Right renal pelvis (tissue), 4 donors: Measurements from ENCODE around the gene C2CD2L. TPM values are rescaled to one million over a fixed set of nuclear protein-coding genes. Genes with fewer than 3 reads are reported as not detected.

Source experiments
- polyA plus RNA-seq, 4 donors: library from polyadenylated mRNA; unstranded; fragments of 120-200 nt; gene quantifications; one replicate each; pipeline ENCODE4 v1.2.1, GENCODE V29; 2013; ENCODE audit not compliant: insufficient read length in 4 of 4

Gene C2CD2L
- polyA plus RNA-seq, 4 donors: 10.6 to 14.0 (median 11.8) TPM

Other genes with a start within 250 kb of the C2CD2L start
- not detected for gene CXCR5, start 223.5 kb upstream of the C2CD2L start, polyA plus RNA-seq
- 10 to 100 TPM; 32.9 to 37.0 (median 33.1) TPM for gene BCL9L, start 181.4 kb upstream of the C2CD2L start, polyA plus RNA-seq
- gene UPK2, start 151.0 kb upstream of the C2CD2L start, polyA plus RNA-seq: 10 to 100 TPM in 2 of 4 donors, 1 to 10 TPM in 1, under 1 TPM in 1; 0.74 to 47.4 (median 26.7) TPM
- gene FOXR1, start 135.6 kb upstream of the C2CD2L start, polyA plus RNA-seq: under 1 TPM in 1 of 4 donors, not detected in 3; 0.05 TPM
- 10 to 100 TPM; 15.0 to 23.9 (median 17.1) TPM for gene CENATAC, start 109.2 kb upstream of the C2CD2L start, polyA plus RNA-seq
- 1,000 to 10,000 TPM; 1,012 to 1,189 (median 1,098) TPM for gene RPS25, start 89.0 kb upstream of the C2CD2L start, polyA plus RNA-seq
- 100 to 1,000 TPM in 2 of 4 donors, 10 to 100 TPM in 2; 91.9 to 145 (median 117) TPM for gene TRAPPC4, start 88.6 kb upstream of the C2CD2L start, polyA plus RNA-seq
- gene SLC37A4, start 76.5 kb upstream of the C2CD2L start, polyA plus RNA-seq: 100 to 1,000 TPM in 2 of 4 donors, 10 to 100 TPM in 2; 82.6 to 110 (median 100) TPM
- 100 to 1,000 TPM; 111 to 133 (median 122) TPM for gene HYOU1, start 50.1 kb upstream of the C2CD2L start, polyA plus RNA-seq
- 10 to 100 TPM; 51.9 to 59.5 (median 54.7) TPM for gene VPS11, start 39.5 kb upstream of the C2CD2L start, polyA plus RNA-seq
- 10 to 100 TPM; 25.9 to 28.6 (median 26.4) TPM for gene HMBS, start 22.5 kb upstream of the C2CD2L start, polyA plus RNA-seq
- gene DPAGT1, start 5.5 kb upstream of the C2CD2L start, polyA plus RNA-seq: 10 to 100 TPM; 56.3 to 70.4 (median 59.5) TPM
- gene HINFP, start 14.2 kb downstream of the C2CD2L start, polyA plus RNA-seq: 10 to 100 TPM; 26.5 to 33.2 (median 30.0) TPM
- under 1 TPM; 0.71 to 0.81 (median 0.76) TPM for gene ABCG4, start 41.7 kb downstream of the C2CD2L start, polyA plus RNA-seq
- 10 to 100 TPM; 11.7 to 14.4 (median 12.2) TPM for gene NLRX1, start 61.4 kb downstream of the C2CD2L start, polyA plus RNA-seq
- 10 to 100 TPM; 12.7 to 19.1 (median 14.2) TPM for gene NHERF4, start 78.1 kb downstream of the C2CD2L start, polyA plus RNA-seq
- 10 to 100 TPM; 19.9 to 22.8 (median 21.6) TPM for gene CBL, start 99.0 kb downstream of the C2CD2L start, polyA plus RNA-seq
- 10 to 100 TPM; 53.1 to 67.4 (median 54.5) TPM for gene MCAM, start 209.8 kb downstream of the C2CD2L start, polyA plus RNA-seq
- 10 to 100 TPM; 32.2 to 36.8 (median 32.9) TPM for gene RNF26, start 227.2 kb downstream of the C2CD2L start, polyA plus RNA-seq
- 10 to 100 TPM; 20.6 to 33.6 (median 25.5) TPM for gene C1QTNF5, start 233.5 kb downstream of the C2CD2L start, polyA plus RNA-seq
- not detected for gene MFRP, start 239.4 kb downstream of the C2CD2L start, polyA plus RNA-seq